OCI-LY1 (cell line): ENCODE measurements around the gene CUX1.

ENCODE experiments used
- CTCF ChIP-seq: fragments of 200-600 bp; sonication (generic), shearing (Covaris generic); IDR thresholded peaks from 2 replicates; pipeline ENCODE4 v1.5.1; 2017; ENCODE audit warnings: mild to moderate bottlenecking, antibody characterized with exemption, low read length, moderate library complexity, mixed read lengths
- EZH2 ChIP-seq: fragments of 200-600 bp; sonication (generic), shearing (Covaris generic); IDR thresholded peaks from 2 replicates; pipeline ENCODE4 v1.8.0; 2017; ENCODE audit warnings: borderline replicate concordance, mixed run types, mild to moderate bottlenecking, antibody characterized with exemption, low read length, moderate library complexity, mixed read lengths

GRCh38 chr7:101823596-101823995, 6.2 kb downstream of the CUX1 start:
- TF ChIP-seq CTCF (no peak), EZH2 (no peak)
